ENCODE measurements around the gene AHNAK2.

GRCh38 chr14:104972301-104973134 is 5.7 kb downstream of the AHNAK2 start:
- TF ChIP-seq POLR2A (IDR thresholded peaks at IDR 0.05) (peak in 2 of 3 donors; percentile 17 to 22), CTCF (IDR thresholded peaks at IDR 0.05) (no peak)

All from body of pancreas (tissue), 4 donors.